Neural progenitor cell (in vitro differentiated cells): ENCODE data around the gene GBP2. TPM values are rescaled to one million over a fixed set of nuclear protein-coding genes. Genes with fewer than 3 reads are reported as not detected.

Source experiments
- DNase-seq: peaks from one replicate; pipeline ENCODE4 v3.0.0-alpha.2; 2016; ENCODE audit warnings: low spot score
- H2AFZ ChIP-seq: fragments of 200-600 bp; sonication (generic); replicated peaks from 2 replicates; pipeline ENCODE4 v1.6.1; 2016; ENCODE audit warnings: antibody characterized with exemption
- H3F3A ChIP-seq: fragments of 200-600 bp; sonication (generic); 2 replicates; pipeline ENCODE4 v1.6.1; 2016; ENCODE audit warnings: antibody characterized with exemption, low read depth
- H3K27ac ChIP-seq: fragments of 200-600 bp; sonication (generic); 2 replicates; pipeline ENCODE4 v1.5.1; 2016; ENCODE audit warnings: mild to moderate bottlenecking
- H3K27me3 ChIP-seq: fragments of 200-600 bp; sonication (generic); 2 replicates; pipeline ENCODE4 v1.6.1; 2016; ENCODE audit warnings: mild to moderate bottlenecking, moderate library complexity
- H3K36me3 ChIP-seq: fragments of 200-600 bp; sonication (generic); 2 replicates; pipeline ENCODE4 v1.5.1; 2016
- H3K4me1 ChIP-seq: fragments of 200-600 bp; sonication (generic); 2 replicates; pipeline ENCODE4 v1.6.1; 2016; ENCODE audit warnings: mixed run types
- H3K4me2 ChIP-seq: fragments of 200-600 bp; sonication (generic); 2 replicates; pipeline ENCODE4 v1.6.1; 2016
- H3K4me3 ChIP-seq: fragments of 200-600 bp; sonication (generic); 2 replicates; pipeline ENCODE4 v1.5.1; 2016
- H3K79me2 ChIP-seq: fragments of 200-600 bp; sonication (generic); 2 replicates; pipeline ENCODE4 v1.6.1; 2016; ENCODE audit warnings: low read depth
- H3K9ac ChIP-seq: fragments of 200-600 bp; sonication (generic); 2 replicates; pipeline ENCODE4 v1.6.1; 2016
- H3K9me3 ChIP-seq: fragments of 200-600 bp; sonication (generic); 2 replicates; pipeline ENCODE4 v1.5.1; 2016; ENCODE audit warnings: low read depth
- H4K20me1 ChIP-seq: fragments of 200-600 bp; sonication (generic); 2 replicates; pipeline ENCODE4 v1.6.1; 2016; ENCODE audit warnings: low read depth
- H3K27ac Mint-ChIP-seq: 3 replicates; pipeline ENCODE4 v1.8.0; 2021; ENCODE audit warnings: mixed read lengths
- H3K27me3 Mint-ChIP-seq: 2 replicates; pipeline ENCODE4 v1.8.0; 2022; ENCODE audit warnings: low read depth, mild to moderate bottlenecking, inconsistent platforms, moderate library complexity, mixed read lengths; ENCODE audit not compliant: insufficient read depth
- H3K36me3 Mint-ChIP-seq: 3 replicates; pipeline ENCODE4 v1.8.0; 2021; ENCODE audit warnings: mixed read lengths
- H3K4me1 Mint-ChIP-seq: 3 replicates; pipeline ENCODE4 v1.8.0; 2021; ENCODE audit warnings: mixed read lengths
- H3K4me3 Mint-ChIP-seq: 3 replicates; pipeline ENCODE4 v1.8.0; 2021; ENCODE audit warnings: mild to moderate bottlenecking, moderate library complexity, mixed read lengths
- H3K9me3 Mint-ChIP-seq: 3 replicates; pipeline ENCODE4 v1.8.0; 2020; ENCODE audit warnings: mixed read lengths
- CTCF ChIP-seq: fragments of 200-600 bp; sonication (generic); IDR thresholded peaks from 2 replicates; pipeline ENCODE4 v1.5.1; 2017; ENCODE audit warnings: antibody characterized with exemption, mild to moderate bottlenecking
- EZH2 ChIP-seq: fragments of 200-600 bp; sonication (generic); IDR thresholded peaks from 2 replicates; pipeline ENCODE4 v1.6.1; 2017; ENCODE audit warnings: antibody characterized with exemption, mild to moderate bottlenecking, moderate library complexity
- EZH2phosphoT487 ChIP-seq: fragments of 200-600 bp; sonication (generic); IDR thresholded peaks from 2 replicates; pipeline ENCODE4 v1.6.1; 2017; ENCODE audit warnings: antibody characterized with exemption
- total RNA-seq: library from RNA; depleted of rRNA; stranded (reverse); fragments of >200 nt; gene quantifications from 2 replicates; pipeline ENCODE4 v1.2.3, GENCODE V29; 2015; ENCODE audit warnings: low replicate concordance

Gene GBP2
- total RNA-seq = not detected in 2 replicates

DNA sequence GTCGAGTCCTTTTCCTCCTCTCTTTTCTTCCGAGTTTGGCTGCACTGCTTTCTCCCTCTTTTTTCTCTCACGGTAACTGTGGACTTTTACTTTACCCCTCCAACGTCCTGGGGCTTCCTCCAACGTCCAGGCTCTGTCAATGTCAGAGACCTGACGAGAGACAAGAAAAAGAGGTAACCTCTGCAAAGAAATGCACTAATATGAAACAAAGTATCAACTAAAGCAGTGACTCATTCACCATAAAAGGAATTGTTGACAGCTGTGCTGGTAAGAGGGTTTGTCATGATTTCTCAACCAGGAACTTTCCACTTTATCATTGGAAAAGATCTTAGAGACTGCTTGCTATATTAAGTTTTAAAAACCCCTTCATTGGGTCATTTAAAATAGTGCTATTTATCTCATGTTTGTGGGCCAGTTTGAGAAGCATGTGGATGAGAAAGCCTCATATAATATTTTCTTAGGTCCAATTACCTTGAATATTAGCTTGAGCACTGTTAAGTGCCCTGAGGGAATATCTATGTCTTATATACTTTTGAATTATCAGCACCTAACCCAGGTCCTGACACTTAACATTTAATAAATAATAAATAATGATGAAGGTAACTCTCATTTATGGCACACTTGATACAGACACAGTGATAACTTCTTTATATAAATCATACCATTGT is at the start of gene GBP2:
Gene GBP2 (minus strand): TSS at position 202 of the 668 bp plus-strand sequence. CDS start 4,148 bp downstream, outside the sequence.
- Mint-ChIP-seq H3K27ac (no peak within 1 kb of the TSS), H3K4me1 (peaks cover 3% of the 10 kb centered on the region), H3K36me3 (no peaks in the 10 kb centered on the region), H3K27me3 (no peaks in the 10 kb centered on the region), H3K9me3 (no peaks in the 10 kb centered on the region), H3K4me3 (no peak within 1 kb of the TSS)
- no peak within 1 kb of the TSS for H3K4me3 ChIP-seq
- no peak within 1 kb of the TSS for H3K9ac ChIP-seq
- H3K4me2 ChIP-seq = no peak within 1 kb of the TSS
- TF ChIP-seq EZH2phosphoT487 (no peak), CTCF (no peak), EZH2 (no peak)
- no peaks in the 10 kb centered on the region for H3K79me2 ChIP-seq
- H3K27ac ChIP-seq = no peak within 1 kb of the TSS
- no peaks in the 10 kb centered on the region for H3K36me3 ChIP-seq
- no peaks in the 10 kb centered on the region for H4K20me1 ChIP-seq
- DNase-seq = no peak
- H2AFZ ChIP-seq = no peak within 1 kb of the TSS
- no peaks in the 10 kb centered on the region for H3F3A ChIP-seq
- H3K4me1 ChIP-seq = no peaks in the 10 kb centered on the region
- no peaks in the 10 kb centered on the region for H3K9me3 ChIP-seq
- H3K27me3 ChIP-seq = no peaks in the 10 kb centered on the region

DNA sequence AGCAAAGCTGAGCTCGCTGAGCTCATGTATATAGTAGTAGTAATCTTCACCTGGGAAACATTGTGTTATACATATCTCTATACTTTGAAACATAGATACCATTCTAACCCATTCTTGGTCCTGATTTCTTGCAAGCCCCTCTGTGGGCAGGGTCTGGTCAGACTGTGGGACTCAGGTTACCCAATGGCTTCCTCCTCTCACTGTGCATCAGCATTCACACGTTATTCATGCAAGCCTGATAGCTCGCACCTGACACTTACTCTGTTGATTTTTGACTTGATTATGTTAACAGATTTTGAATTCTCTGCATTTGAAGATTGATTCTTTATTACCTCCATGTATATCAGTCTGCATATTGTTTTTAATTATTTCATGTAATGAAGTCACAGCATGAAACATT is 48.6 kb upstream of the GBP2 start:
- Histone ChIP-seq H3K9me3 (no peaks in the 10 kb centered on the region), H3K27me3 (no peaks in the 10 kb centered on the region), H3K79me2 (no peaks in the 10 kb centered on the region), H3K27ac (no peak overlapping the region), H3F3A (no peaks in the 10 kb centered on the region), H3K9ac (no peak overlapping the region), H4K20me1 (no peaks in the 10 kb centered on the region), H3K4me3 (no peak overlapping the region), H3K4me2 (no peak overlapping the region), H2AFZ (no peak overlapping the region), H3K36me3 (no peaks in the 10 kb centered on the region), H3K4me1 (no peaks in the 10 kb centered on the region)
- DNase-seq = no peak
- no peaks in the 10 kb centered on the region for H3K27me3 Mint-ChIP-seq
- no peaks in the 10 kb centered on the region for H3K36me3 Mint-ChIP-seq
- no peak overlapping the region for H3K27ac Mint-ChIP-seq
- no peaks in the 10 kb centered on the region for H3K9me3 Mint-ChIP-seq
- H3K4me3 Mint-ChIP-seq = no peak overlapping the region
- no peaks in the 10 kb centered on the region for H3K4me1 Mint-ChIP-seq
- TF ChIP-seq EZH2 (no peak), EZH2phosphoT487 (no peak), CTCF (no peak)

DNA sequence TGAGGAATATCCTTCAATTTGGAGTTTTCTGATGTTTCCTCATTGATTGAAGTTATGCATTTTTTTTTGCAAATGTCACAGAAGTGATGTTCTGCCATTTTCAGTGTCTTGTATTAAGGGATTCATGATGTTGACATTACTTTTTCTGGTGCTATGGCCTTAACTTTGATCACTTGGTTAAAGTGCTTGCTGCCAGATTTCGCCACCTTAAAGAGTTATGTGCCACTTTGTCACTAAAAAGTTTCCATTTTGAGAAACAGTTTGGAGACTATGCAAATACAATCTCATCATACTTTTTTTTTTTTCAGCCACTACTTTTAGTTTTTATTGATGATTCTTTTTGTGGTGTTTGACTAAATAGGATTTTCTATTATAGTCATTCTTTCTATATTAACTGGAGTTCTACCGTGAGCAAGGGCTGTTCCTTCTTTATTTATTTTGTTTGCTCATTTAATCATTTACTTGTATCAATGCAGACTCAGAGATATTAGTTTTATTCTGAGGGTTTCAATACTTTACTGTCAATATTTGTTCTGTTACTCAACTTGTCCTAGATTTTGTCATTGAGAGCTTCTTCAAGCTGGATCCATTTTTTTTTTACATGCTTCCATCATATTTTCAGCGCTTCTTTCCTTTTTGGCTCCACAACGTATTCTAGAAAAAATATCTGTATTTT is 46.7 kb upstream of the GBP2 start:
- no peaks in the 10 kb centered on the region for H4K20me1 ChIP-seq
- no peak overlapping the region for H3K4me2 ChIP-seq
- no peak overlapping the region for H2AFZ ChIP-seq
- no peaks in the 10 kb centered on the region for H3K4me1 ChIP-seq
- no peak overlapping the region for H3K4me3 ChIP-seq
- H3K9me3 ChIP-seq = no peaks in the 10 kb centered on the region
- H3F3A ChIP-seq = no peaks in the 10 kb centered on the region
- no peak for TF ChIP-seq EZH2phosphoT487
- TF ChIP-seq CTCF = no peak
- no peak for TF ChIP-seq EZH2
- no peak overlapping the region for H3K27ac ChIP-seq
- no peak overlapping the region for H3K4me3 Mint-ChIP-seq
- no peaks in the 10 kb centered on the region for H3K36me3 ChIP-seq
- no peak for DNase-seq
- no peaks in the 10 kb centered on the region for H3K36me3 Mint-ChIP-seq
- no peaks in the 10 kb centered on the region for H3K4me1 Mint-ChIP-seq
- H3K27ac Mint-ChIP-seq = no peak overlapping the region
- H3K79me2 ChIP-seq = no peaks in the 10 kb centered on the region
- H3K9me3 Mint-ChIP-seq = no peaks in the 10 kb centered on the region
- no peak overlapping the region for H3K9ac ChIP-seq
- H3K27me3 Mint-ChIP-seq = no peaks in the 10 kb centered on the region
- H3K27me3 ChIP-seq = no peaks in the 10 kb centered on the region
